Superior temporal gyrus (tissue), 1 donor: ENCODE data around the gene PTPRM.

ENCODE experiments used
- DNase-seq: peaks from one replicate; pipeline ENCODE4 v3.0.0-alpha.2; 2016; ENCODE audit errors: extremely low spot score

The PTPRM gene

GRCh38 chr18:7600036-7600435, 32.9 kb downstream of the PTPRM start:
- no peak for DNase-seq

GRCh38 chr18:7600528-7601245, 33.6 kb downstream of the PTPRM start:
- DNase-seq: no peak

- no peak for DNase-seq
These were observed 34.1 kb downstream of the PTPRM start for GRCh38 chr18:7601246-7601615.

DNA sequence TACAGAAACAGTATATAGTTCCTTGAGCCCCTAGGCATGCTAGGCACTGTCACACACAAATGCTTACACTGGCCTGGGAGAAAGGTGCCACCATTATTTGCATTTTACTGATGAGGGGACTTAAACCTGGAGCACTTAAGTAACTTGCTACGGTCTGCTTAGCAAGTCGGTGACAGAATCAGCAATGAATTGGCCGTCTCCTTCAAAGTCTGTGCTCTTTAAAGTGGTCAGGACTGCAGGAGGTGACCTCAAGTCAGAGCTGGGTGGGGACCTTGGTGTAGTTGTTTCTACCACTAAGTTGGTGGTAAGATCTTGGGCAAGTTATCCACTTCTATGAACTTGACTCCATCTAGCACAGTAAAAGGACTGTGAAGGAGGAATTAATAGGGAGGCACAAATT, 34.8 kb downstream of the PTPRM start:
- DNase-seq: no peak

GRCh38 chr18:7603259-7604000, 36.3 kb downstream of the PTPRM start:
- DNase-seq: no peak

DNA sequence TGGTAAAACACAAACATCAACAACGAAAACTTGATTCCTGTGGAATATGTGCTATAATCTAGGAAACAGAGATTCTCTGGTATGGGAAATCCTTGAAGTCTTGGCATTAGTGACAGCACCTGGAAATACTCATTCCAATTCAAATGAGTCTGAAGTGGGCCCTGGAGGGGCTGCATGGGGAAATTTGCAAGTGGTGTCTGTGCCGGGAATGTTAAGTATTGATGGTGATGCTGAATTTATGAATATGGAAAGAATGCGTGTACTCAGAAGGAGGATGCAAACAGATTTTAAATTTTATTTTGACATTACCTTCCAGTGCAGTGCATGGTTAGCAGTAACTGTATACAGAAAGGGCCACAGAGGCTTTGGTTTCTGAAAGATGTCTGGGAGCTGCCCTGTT, 37.2 kb downstream of the PTPRM start:
- no peak for DNase-seq

DNA sequence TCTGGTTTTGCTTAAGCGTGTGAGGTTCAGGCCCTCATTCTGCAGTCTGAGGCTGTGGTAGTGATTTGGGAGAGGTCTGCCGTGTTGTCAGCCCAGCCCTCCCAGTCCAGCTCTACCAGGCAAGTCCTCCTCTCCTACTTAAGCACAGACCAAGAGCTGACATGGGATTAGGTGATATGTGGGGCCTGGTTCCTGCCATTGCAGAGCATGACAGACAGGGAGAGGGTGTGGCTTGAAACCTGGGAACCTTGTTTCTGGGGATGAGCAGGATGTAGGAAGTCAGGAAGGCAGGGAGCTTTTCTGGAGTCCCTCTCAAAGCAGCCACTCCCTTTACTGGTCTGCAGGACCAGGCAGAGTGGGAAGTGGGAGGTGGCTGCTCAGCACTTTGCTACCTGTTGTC, 38.6 kb downstream of the PTPRM start:
- no peak for DNase-seq

- DNase-seq: no peak
These were observed 40.5 kb downstream of the PTPRM start for GRCh38 chr18:7607540-7608173.

GRCh38 chr18:7608174-7608550, 41.0 kb downstream of the PTPRM start:
- no peak for DNase-seq

GRCh38 chr18:7608781-7609201, 41.7 kb downstream of the PTPRM start:
- DNase-seq: no peak

GRCh38 chr18:7609617-7610016, 42.5 kb downstream of the PTPRM start:
- DNase-seq: no peak

DNA sequence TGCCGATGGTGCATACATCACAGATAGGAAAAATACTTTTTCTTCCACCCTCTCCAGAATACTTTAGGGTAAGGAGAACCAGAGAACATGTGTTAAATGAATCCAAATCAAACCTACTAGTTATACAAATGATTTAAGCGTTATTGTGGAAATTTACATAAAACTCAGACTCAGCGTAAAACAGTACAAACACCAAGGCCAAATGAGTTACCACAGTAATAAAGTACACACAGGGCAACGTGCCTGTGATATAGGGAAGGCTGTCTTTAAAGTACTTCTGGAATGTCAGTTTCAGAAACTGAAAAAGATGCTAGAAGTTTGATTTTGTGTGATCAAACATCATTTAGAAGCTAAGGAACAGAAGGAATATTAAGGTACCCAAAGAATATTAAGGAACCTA, 46.9 kb downstream of the PTPRM start:
- no peak for DNase-seq

DNA sequence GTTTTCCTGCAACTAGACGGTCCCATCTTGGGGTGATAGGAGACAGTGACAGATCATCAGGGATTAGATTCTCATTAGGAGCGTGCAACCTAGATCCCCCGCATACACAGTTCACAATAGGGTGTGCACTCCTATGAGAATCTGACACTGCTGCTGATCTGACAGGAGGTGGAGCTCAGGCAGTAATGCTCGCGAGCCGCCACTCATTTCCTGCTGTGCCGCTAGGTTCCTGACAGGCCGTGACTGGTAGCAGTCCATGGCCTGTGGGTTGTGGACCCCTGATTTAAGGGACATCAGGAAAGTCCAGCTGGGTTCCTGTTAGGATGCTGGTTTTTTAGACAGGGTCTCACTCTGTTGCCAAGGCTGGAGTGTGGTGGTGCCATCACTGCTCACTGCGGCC, 48.7 kb downstream of the PTPRM start:
- no peak for DNase-seq

DNA sequence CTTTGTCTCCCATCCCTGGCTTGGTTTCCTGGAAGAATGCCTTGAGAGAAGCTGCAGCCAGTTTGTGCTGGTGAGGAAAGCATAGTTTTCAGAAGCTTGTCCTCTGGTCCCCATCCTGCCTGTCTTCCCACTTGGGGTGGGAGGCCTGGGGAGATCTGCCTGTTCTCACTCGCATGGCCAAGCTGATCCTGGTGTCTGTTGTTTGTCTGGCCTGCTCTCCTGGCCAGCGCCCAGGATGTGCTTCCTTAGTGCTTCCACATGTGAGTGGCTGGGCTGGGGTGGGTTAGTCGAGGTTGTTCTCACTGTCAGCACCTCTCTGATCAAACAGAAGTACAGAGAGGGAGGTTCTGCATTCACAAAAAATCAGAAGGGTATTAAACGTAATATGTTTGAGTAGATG, 49.5 kb downstream of the PTPRM start:
- DNase-seq: no peak

- DNase-seq: no peak
These were observed 50.8 kb downstream of the PTPRM start for GRCh38 chr18:7617738-7618422.

DNA sequence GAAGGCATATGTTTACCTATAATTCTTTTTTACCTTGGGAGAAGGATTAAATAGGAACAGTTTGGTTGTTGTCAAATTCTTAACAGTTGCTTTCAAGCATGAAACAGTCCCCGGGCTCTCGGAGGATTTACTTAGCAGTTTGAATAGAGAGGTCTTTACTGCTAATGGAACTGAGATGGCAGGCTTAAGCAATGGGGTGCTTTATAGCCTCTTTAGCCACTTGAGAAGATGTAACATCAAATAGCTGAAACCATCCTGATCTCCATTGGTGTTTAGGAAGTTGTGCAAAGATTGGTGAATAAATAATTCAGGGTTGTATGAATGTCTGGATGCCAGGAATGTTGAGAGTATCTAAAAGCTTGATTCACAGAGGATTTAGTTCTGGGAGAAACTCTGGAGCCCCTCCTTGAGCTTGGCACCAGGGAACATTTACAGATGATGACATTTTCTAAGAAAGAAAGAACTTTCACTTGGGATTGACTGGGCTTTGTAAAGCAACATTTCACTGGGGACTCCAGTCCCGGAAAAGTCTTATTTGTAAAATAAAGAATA, 51.9 kb downstream of the PTPRM start:
- no peak for DNase-seq

GRCh38 chr18:7619676-7620075, 52.6 kb downstream of the PTPRM start:
- no peak for DNase-seq

GRCh38 chr18:7622721-7623120, 55.6 kb downstream of the PTPRM start:
- DNase-seq: no peak

DNA sequence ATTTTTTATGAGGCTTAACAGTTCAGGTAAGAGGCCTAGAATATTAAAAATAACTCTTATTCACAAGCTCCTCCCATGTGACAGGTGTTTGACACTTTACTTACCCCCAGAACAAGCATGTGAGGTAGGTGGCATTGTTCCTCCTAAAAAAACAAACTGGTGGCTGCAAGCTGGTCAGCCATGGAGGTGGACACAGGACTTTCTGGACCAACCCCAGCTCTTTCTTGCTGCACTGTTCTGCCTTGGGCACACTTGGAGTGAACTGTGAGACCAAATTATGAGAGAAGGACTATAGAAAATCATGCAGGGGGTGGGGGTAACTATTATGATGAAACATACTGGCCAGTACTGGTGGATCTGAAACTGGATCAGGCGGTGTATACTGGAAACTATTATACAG, 56.6 kb downstream of the PTPRM start:
- DNase-seq: no peak

DNA sequence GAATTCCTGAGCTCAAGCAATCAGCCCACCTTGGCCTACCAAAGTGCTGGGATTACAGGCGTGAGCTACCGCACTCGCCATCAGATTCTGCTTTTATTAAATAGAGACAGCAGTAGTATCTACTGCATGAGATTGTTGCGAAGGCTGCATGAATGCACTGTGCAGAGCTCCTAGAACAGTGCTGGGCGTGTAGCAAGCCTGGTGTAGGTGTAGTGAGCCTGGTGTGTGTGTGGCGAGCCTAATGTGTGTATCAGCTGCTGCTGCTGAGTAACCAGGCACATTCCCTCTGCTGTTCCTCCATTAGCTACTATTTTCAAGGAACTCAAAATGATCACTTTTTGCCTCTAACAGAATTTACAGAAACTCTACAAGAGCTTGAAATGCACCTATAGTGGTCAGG, 57.6 kb downstream of the PTPRM start:
- no peak for DNase-seq

DNA sequence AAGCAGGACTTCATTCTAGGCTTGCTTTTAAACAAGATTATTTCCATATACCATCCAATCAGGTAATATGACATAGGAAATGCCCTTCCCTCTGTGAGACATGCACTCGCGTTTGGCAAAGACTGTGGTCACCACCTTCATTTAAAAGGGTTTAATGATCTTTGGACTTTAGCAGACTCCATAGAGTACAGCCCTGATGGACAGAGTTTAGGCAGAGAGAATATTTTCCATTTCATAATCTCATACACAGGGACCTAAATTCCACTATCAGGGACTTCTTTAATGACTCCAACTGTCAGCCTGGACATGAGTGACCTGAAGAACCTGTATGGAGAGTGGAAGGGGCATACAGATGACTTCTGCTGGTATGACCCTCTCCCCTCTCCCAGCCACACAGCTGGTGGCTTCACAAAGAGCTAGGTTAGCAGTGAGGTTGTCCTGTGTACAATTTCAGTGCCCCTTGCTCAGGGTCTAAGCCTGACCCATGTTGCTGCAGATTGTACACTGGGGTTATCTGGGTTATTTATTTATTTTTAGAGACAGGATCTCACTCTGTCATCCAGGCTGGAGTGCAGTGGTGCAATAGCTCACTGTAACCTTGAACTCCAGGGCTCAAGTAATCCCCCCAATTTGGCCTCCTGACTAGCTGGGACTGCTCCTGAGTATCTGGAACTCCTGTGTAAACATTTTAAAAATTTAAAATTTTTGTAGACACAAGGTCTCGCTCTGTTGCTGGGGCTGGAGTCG, 59.2 kb downstream of the PTPRM start:
- no peak for DNase-seq
